Measurements from ENCODE around the gene THBD.

Gene THBD

GRCh38 chr20:23094927-23095326 lies 45.5 kb upstream of the THBD start:
- no peak for TF ChIP-seq FOXM1 (IDR thresholded peaks at IDR 0.05; ENCODE audit: borderline replicate concordance, low read depth)
- no peak for TF ChIP-seq TAF1 (IDR thresholded peaks at IDR 0.05; ENCODE audit: low read depth)
- TF ChIP-seq RAD21 (IDR thresholded peaks at IDR 0.05; ENCODE audit: low read depth) = no peak
- TF ChIP-seq REST (IDR thresholded peaks at IDR 0.05; ENCODE audit: low read depth) = no peak
- no peak for TF ChIP-seq EP300 (IDR thresholded peaks at IDR 0.05; ENCODE audit: borderline replicate concordance)
- TF ChIP-seq MAX (IDR thresholded peaks at IDR 0.05) = no peak
- no peak for TF ChIP-seq TCF12 (IDR thresholded peaks at IDR 0.05; ENCODE audit: low read depth)
- TF ChIP-seq EGR1 (IDR thresholded peaks at IDR 0.05) = no peak
- TF ChIP-seq CREB1 (IDR thresholded peaks at IDR 0.05; ENCODE audit: low read depth) = no peak
- no peak for TF ChIP-seq YY1 (IDR thresholded peaks at IDR 0.05; ENCODE audit: low read depth)
- no peak for TF ChIP-seq TEAD4 (IDR thresholded peaks at IDR 0.05)
- no peak for TF ChIP-seq NFIC (IDR thresholded peaks at IDR 0.05)
- no peak for TF ChIP-seq USF1 (IDR thresholded peaks at IDR 0.05)
- no peak for TF ChIP-seq ZBTB7A (IDR thresholded peaks at IDR 0.05; ENCODE audit: low read depth)

GRCh38 chr20:23094213-23094896 lies 44.9 kb upstream of the THBD start:
- no peak for TF ChIP-seq REST (IDR thresholded peaks at IDR 0.05; ENCODE audit: low read depth)
- no peak for TF ChIP-seq TAF1 (IDR thresholded peaks at IDR 0.05; ENCODE audit: low read depth)
- TF ChIP-seq TCF12 (IDR thresholded peaks at IDR 0.05; ENCODE audit: low read depth) = no peak
- no peak for TF ChIP-seq MAX (IDR thresholded peaks at IDR 0.05)
- no peak for TF ChIP-seq USF1 (IDR thresholded peaks at IDR 0.05)
- TF ChIP-seq CREB1 (IDR thresholded peaks at IDR 0.05; ENCODE audit: low read depth) = no peak
- TF ChIP-seq TEAD4 (IDR thresholded peaks at IDR 0.05) = no peak
- TF ChIP-seq EGR1 (IDR thresholded peaks at IDR 0.05) = no peak
- no peak for TF ChIP-seq EP300 (IDR thresholded peaks at IDR 0.05; ENCODE audit: borderline replicate concordance)
- TF ChIP-seq ZBTB7A (IDR thresholded peaks at IDR 0.05; ENCODE audit: low read depth) = no peak
- no peak for TF ChIP-seq NFIC (IDR thresholded peaks at IDR 0.05)
- no peak for TF ChIP-seq YY1 (IDR thresholded peaks at IDR 0.05; ENCODE audit: low read depth)
- no peak for TF ChIP-seq RAD21 (IDR thresholded peaks at IDR 0.05; ENCODE audit: low read depth)
- TF ChIP-seq FOXM1 (IDR thresholded peaks at IDR 0.05; ENCODE audit: borderline replicate concordance, low read depth) = no peak
- no peak for TF ChIP-seq CEBPB (IDR thresholded peaks at IDR 0.05)

- no peak for TF ChIP-seq EGR1 (IDR thresholded peaks at IDR 0.05)
- TF ChIP-seq TAF1 (IDR thresholded peaks at IDR 0.05; ENCODE audit: low read depth) = no peak
- no peak for TF ChIP-seq RAD21 (IDR thresholded peaks at IDR 0.05; ENCODE audit: low read depth)
- no peak for TF ChIP-seq ZBTB7A (IDR thresholded peaks at IDR 0.05; ENCODE audit: low read depth)
- no peak for TF ChIP-seq TEAD4 (IDR thresholded peaks at IDR 0.05)
- TF ChIP-seq EP300 (IDR thresholded peaks at IDR 0.05; ENCODE audit: borderline replicate concordance) = no peak
- no peak for TF ChIP-seq NFIC (IDR thresholded peaks at IDR 0.05)
- no peak for TF ChIP-seq YY1 (IDR thresholded peaks at IDR 0.05; ENCODE audit: low read depth)
- TF ChIP-seq CEBPB (IDR thresholded peaks at IDR 0.05) = no peak
- no peak for TF ChIP-seq REST (IDR thresholded peaks at IDR 0.05; ENCODE audit: low read depth)
- TF ChIP-seq FOXM1 (IDR thresholded peaks at IDR 0.05; ENCODE audit: borderline replicate concordance, low read depth) = no peak
- no peak for TF ChIP-seq USF1 (IDR thresholded peaks at IDR 0.05)
- no peak for TF ChIP-seq TCF12 (IDR thresholded peaks at IDR 0.05; ENCODE audit: low read depth)
- no peak for TF ChIP-seq MAX (IDR thresholded peaks at IDR 0.05)
- TF ChIP-seq CREB1 (IDR thresholded peaks at IDR 0.05; ENCODE audit: low read depth) = no peak
These were observed 44.1 kb upstream of the THBD start for GRCh38 chr20:23093613-23094012.

Data from Ishikawa (cell line).